Choroid plexus epithelial cell (primary cell): ENCODE data around the gene FRAT2.

ENCODE experiments used
- DNase-seq: peaks from one replicate; pipeline ENCODE4 v3.0.0-alpha.2; 2010; ENCODE audit warnings: low read depth
- H3K4me3 ChIP-seq: 2 replicates; pipeline ENCODE4 v1.5.1; 2011; ENCODE audit warnings: low read depth, mild to moderate bottlenecking, control low read depth, low read length, moderate library complexity
- CTCF ChIP-seq: conservative IDR thresholded peaks from 2 replicates; pipeline ENCODE4 v1.5.1; 2011; ENCODE audit warnings: low read depth, mild to moderate bottlenecking, control low read depth, inconsistent platforms, low read length, moderate library complexity

FRAT2 gene

GRCh38 chr10:97363071-97363470, 28.5 kb upstream of the FRAT2 start:
- no peak for DNase-seq
- no peak for TF ChIP-seq CTCF
- no peak overlapping the region for H3K4me3 ChIP-seq

GRCh38 chr10:97362310-97363033, 27.9 kb upstream of the FRAT2 start:
- TF ChIP-seq CTCF = no peak
- no peak overlapping the region for H3K4me3 ChIP-seq
- no peak for DNase-seq

GRCh38 chr10:97361537-97361901, 27.0 kb upstream of the FRAT2 start:
- DNase-seq = no peak
- TF ChIP-seq CTCF = no peak
- H3K4me3 ChIP-seq = no peak overlapping the region

- DNase-seq = no peak
- no peak overlapping the region for H3K4me3 ChIP-seq
- TF ChIP-seq CTCF = no peak
Observed at GRCh38 chr10:97360705-97361536, 26.4 kb upstream of the FRAT2 start.

GRCh38 chr10:97358781-97359180, 24.3 kb upstream of the FRAT2 start:
- TF ChIP-seq CTCF = no peak
- no peak for DNase-seq
- H3K4me3 ChIP-seq = no peak overlapping the region

- H3K4me3 ChIP-seq = no peak overlapping the region
- DNase-seq = no peak
- TF ChIP-seq CTCF = no peak
Observed at GRCh38 chr10:97358349-97358748, 23.8 kb upstream of the FRAT2 start.
